ENCODE measurements around the gene CAMK1D.

- TF ChIP-seq, protein P1, sequence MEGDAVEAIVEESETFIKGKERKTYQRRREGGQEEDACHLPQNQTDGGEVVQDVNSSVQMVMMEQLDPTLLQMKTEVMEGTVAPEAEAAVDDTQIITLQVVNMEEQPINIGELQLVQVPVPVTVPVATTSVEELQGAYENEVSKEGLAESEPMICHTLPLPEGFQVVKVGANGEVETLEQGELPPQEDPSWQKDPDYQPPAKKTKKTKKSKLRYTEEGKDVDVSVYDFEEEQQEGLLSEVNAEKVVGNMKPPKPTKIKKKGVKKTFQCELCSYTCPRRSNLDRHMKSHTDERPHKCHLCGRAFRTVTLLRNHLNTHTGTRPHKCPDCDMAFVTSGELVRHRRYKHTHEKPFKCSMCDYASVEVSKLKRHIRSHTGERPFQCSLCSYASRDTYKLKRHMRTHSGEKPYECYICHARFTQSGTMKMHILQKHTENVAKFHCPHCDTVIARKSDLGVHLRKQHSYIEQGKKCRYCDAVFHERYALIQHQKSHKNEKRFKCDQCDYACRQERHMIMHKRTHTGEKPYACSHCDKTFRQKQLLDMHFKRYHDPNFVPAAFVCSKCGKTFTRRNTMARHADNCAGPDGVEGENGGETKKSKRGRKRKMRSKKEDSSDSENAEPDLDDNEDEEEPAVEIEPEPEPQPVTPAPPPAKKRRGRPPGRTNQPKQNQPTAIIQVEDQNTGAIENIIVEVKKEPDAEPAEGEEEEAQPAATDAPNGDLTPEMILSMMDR (IDR thresholded peaks at IDR 0.05; ENCODE audit: low read depth, low read length, poor library complexity, severe bottlenecking): no peak
- TF ChIP-seq EZH2phosphoT487 (IDR thresholded peaks at IDR 0.05; ENCODE audit: borderline replicate concordance, low read length): no peak
Measured at GRCh38 chr10:12700557-12700874, 351.2 kb downstream of the CAMK1D start.

Measured in DOHH2 (cell line).